DND-41 (cell line): ENCODE results near the gene ZBTB32.

Experiments
- ATAC-seq: fragments of 200-7000 bp; cut with Tn5 transposase; 3 replicates; pipeline ENCODE4 v1.9.1; 2021; ENCODE audit warnings: low read depth; ENCODE audit not compliant: insufficient read depth
- DNase-seq: peaks from one replicate; pipeline ENCODE4 v3.0.0-alpha.2; 2020
- H2AFZ ChIP-seq: 2 replicates; pipeline ENCODE4 v1.6.0; 2012; ENCODE audit warnings: low read depth, low read length
- H3K27ac ChIP-seq: 2 replicates; pipeline ENCODE4 v1.5.1; 2012; ENCODE audit warnings: low read length, inconsistent platforms
- H3K27me3 ChIP-seq: fragments of 200-600 bp; sonication (generic); 2 replicates; pipeline ENCODE4 v1.6.0; 2012; ENCODE audit warnings: low read length, mild to moderate bottlenecking, inconsistent platforms; ENCODE audit not compliant: insufficient read depth, poor library complexity
- H3K36me3 ChIP-seq: 2 replicates; pipeline ENCODE4 v1.5.1; 2012; ENCODE audit warnings: low read length, inconsistent platforms; ENCODE audit not compliant: insufficient read depth
- H3K4me1 ChIP-seq: 2 replicates; pipeline ENCODE4 v1.5.1; 2012; ENCODE audit warnings: mild to moderate bottlenecking, low read length; ENCODE audit not compliant: insufficient read depth
- H3K4me2 ChIP-seq: 2 replicates; pipeline ENCODE4 v1.6.0; 2012; ENCODE audit warnings: mild to moderate bottlenecking, moderate library complexity, low read length, inconsistent platforms; ENCODE audit not compliant: insufficient read depth
- H3K4me3 ChIP-seq, 2 experiments: fragments of 200-600 bp in 1 of 2; shearing (Covaris generic) in 1 of 2; 2 replicates each; pipeline ENCODE4 v1.5.1; 2012 to 2016; ENCODE audit warnings: inconsistent platforms in 2 of 2, low read length in 2 of 2, mild to moderate bottlenecking in 2 of 2, low read depth in 1 of 2, moderate library complexity in 1 of 2
- H3K79me2 ChIP-seq: 2 replicates; pipeline ENCODE4 v1.6.0; 2012; ENCODE audit warnings: low read length, inconsistent platforms; ENCODE audit not compliant: insufficient read depth
- H3K9ac ChIP-seq: 2 replicates; pipeline ENCODE4 v1.6.0; 2012; ENCODE audit warnings: low read depth, mild to moderate bottlenecking, inconsistent platforms, low read length, moderate library complexity
- H3K9me3 ChIP-seq: 2 replicates; pipeline ENCODE4 v1.5.1; 2012; ENCODE audit warnings: low read length, moderate library complexity, mild to moderate bottlenecking, inconsistent platforms; ENCODE audit not compliant: insufficient read depth, severe bottlenecking
- H4K20me1 ChIP-seq: 2 replicates; pipeline ENCODE4 v1.6.0; 2012; ENCODE audit warnings: low read length; ENCODE audit not compliant: insufficient read depth
- CTCF ChIP-seq: IDR thresholded peaks from 2 replicates; pipeline ENCODE4 v1.5.1; 2012; ENCODE audit warnings: borderline replicate concordance, low read length, moderate library complexity, mild to moderate bottlenecking; ENCODE audit not compliant: poor library complexity, severe bottlenecking; ENCODE audit errors: extremely low read depth
- EZH2 ChIP-seq: IDR thresholded peaks from 3 replicates; pipeline ENCODE4 v1.6.1; 2012; ENCODE audit warnings: borderline replicate concordance, low read depth, mild to moderate bottlenecking, moderate library complexity, low read length, inconsistent platforms; ENCODE audit not compliant: severe bottlenecking

Gene ZBTB32

GRCh38 chr19:35715355-35715809 is 11.0 kb downstream of the ZBTB32 start:
- Histone ChIP-seq H3K79me2 (peaks cover 37% of the 10 kb centered on the region), H3K27ac (no peak overlapping the region), H3K27me3 (no peaks in the 10 kb centered on the region), H4K20me1 (peaks cover 20% of the 10 kb centered on the region), H3K4me1 (peaks cover 35% of the 10 kb centered on the region), H3K4me2 (peak overlapping the region; percentile 96; the same call in 1 of the 2 replicates), H2AFZ (no peak overlapping the region), H3K9ac (no peak overlapping the region; the same call in 1 of the 2 replicates), H3K36me3 (peaks cover 15% of the 10 kb centered on the region), H3K4me3 (no peak overlapping the region), H3K9me3 (no peaks in the 10 kb centered on the region)
- TF ChIP-seq EZH2 (no peak), CTCF (no peak)
- ATAC-seq (no peak), DNase-seq (no peak)

DNA sequence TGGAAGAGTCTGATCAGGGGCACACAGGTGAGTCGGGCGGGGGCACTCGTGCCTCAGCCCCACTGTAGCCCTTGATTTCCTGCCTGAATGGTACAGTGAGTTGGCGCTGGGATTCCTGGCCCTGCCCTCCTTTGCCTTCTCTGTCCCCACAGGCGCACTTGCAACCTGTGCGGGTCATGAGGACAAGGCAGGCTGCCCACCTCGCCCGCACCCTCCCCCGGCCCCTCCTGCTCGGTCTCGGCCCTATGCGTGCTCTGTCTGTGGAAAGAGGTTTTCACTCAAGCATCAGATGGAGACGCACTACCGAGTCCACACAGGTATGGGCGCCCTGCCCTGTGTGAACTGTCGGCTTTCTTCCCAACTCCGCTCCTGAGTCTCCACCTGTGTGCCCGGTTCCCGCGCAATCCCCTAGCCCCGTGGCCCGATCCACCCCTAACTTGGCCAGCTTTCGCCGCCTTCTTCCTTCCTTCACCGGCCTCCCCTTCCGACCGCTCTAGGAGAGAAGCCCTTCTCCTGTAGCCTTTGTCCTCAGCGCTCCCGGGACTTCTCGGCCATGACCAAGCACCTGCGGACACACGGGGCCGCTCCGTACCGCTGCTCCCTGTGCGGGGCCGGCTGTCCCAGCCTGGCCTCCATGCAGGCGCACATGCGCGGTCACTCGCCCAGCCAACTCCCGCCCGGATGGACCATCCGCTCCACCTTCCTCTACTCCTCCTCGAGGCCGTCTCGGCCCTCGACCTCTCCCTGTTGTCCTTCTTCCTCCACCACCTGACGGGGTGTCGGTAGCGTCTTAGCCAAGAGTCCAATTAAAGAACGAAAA is 11.8 kb downstream of the ZBTB32 start:
- H3K9ac ChIP-seq = peak overlapping the region; percentile 81
- ATAC-seq (no peak), DNase-seq (no peak)
- no peaks in the 10 kb centered on the region for H3K27me3 ChIP-seq
- H3K36me3 ChIP-seq = peaks cover 22% of the 10 kb centered on the region
- peak overlapping the region; percentile 96 for H3K4me2 ChIP-seq
- peak overlapping the region; percentile 80 for H3K27ac ChIP-seq
- H3K4me3 ChIP-seq = peak overlapping the region; percentile 59 to 94; a peak in 3 of 4 replicates
- H2AFZ ChIP-seq = peak overlapping the region; percentile 96
- peaks cover 38% of the 10 kb centered on the region for H3K4me1 ChIP-seq
- H3K9me3 ChIP-seq = no peaks in the 10 kb centered on the region
- H3K79me2 ChIP-seq = peaks cover 43% of the 10 kb centered on the region
- peaks cover 25% of the 10 kb centered on the region for H4K20me1 ChIP-seq
- TF ChIP-seq CTCF = no peak
- no peak for TF ChIP-seq EZH2

DNA sequence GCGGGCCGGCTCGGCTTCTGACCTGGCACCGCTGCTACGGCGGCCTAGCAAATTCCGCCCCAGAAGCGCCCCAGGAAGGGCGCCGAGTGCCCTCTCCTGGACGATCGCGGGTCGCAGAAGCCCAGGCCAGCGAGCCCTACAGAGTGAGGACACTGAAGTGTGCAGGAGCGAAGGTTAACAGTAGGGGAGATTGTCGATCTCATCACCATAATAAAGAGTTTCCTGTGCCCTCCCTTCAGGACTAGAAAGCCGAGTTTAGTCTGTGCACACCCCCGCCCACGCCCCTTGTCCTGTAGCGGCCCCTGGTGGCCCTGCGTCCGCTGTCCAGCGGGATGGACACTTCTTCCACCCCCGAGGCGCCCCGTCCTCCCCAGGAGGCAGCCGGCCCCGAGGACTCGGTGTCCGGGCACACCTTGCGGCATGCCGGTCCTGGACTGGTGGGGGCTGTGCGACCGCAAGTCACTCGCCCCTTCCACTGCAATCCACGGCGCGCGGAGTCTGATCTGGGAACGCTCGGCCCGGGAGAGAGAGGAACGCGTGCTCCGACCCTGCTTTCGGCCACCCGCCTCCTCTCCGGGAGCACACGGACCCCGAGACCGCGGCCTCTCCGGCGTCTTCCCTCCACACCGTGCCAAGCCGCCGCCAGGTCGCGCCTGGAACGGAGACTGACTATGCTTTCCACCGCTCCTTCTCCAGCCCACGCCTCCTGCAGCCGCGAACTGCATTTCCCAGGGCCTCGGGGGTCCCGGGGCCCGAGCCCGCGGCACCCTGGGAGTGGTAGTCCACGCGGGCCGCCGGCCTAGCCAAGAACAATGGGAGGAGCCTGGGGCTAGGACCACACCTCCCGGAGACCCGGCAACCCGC is 12.7 kb downstream of the ZBTB32 start:
- TF ChIP-seq CTCF (peak; percentile 76), EZH2 (no peak)
- H3K9me3 ChIP-seq = no peaks in the 10 kb centered on the region
- peaks cover 42% of the 10 kb centered on the region for H3K4me1 ChIP-seq
- peaks cover 47% of the 10 kb centered on the region for H3K79me2 ChIP-seq
- H3K27me3 ChIP-seq = no peaks in the 10 kb centered on the region
- ATAC-seq (peak; percentile 92), DNase-seq (peak; percentile 98)
- peak overlapping the region; percentile 96 for H3K4me2 ChIP-seq
- peaks cover 30% of the 10 kb centered on the region for H3K36me3 ChIP-seq
- peak overlapping the region; percentile 96 for H2AFZ ChIP-seq
- H3K9ac ChIP-seq = peak overlapping the region; percentile 81
- H4K20me1 ChIP-seq = peaks cover 31% of the 10 kb centered on the region
- H3K27ac ChIP-seq = peak overlapping the region; percentile 80
- H3K4me3 ChIP-seq = peak overlapping the region; percentile 59 to 94; a peak in 3 of 4 replicates
